ENCODE measurements around the gene ARAF. TPM values are rescaled to one million over a fixed set of nuclear protein-coding genes. Genes with fewer than 3 reads are reported as not detected.

The ARAF gene
- total RNA-seq, 4 donors from 2014 or later = 26.8 to 46.4 (median 34.5) TPM

DNA sequence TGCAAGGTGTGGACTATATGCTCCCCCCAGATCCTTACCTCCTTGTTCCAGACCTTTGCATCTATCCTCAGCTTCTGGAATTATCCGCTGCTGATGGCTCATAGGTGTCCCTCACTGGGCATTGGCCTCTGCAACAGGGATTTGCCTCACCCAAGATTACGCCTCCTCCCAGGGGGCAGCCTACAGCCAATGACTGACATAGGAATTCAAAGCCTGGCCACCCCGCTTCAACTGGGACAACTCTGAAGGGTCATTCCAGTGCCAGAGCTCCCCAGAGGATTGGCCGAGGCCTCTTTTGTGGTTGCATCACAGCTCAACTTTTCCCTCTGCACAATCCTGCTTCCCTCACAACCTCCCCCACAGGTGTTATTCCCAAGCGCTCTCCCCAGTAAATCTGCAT lies 53.6 kb downstream of the ARAF start:
- TF ChIP-seq, protein P1, sequence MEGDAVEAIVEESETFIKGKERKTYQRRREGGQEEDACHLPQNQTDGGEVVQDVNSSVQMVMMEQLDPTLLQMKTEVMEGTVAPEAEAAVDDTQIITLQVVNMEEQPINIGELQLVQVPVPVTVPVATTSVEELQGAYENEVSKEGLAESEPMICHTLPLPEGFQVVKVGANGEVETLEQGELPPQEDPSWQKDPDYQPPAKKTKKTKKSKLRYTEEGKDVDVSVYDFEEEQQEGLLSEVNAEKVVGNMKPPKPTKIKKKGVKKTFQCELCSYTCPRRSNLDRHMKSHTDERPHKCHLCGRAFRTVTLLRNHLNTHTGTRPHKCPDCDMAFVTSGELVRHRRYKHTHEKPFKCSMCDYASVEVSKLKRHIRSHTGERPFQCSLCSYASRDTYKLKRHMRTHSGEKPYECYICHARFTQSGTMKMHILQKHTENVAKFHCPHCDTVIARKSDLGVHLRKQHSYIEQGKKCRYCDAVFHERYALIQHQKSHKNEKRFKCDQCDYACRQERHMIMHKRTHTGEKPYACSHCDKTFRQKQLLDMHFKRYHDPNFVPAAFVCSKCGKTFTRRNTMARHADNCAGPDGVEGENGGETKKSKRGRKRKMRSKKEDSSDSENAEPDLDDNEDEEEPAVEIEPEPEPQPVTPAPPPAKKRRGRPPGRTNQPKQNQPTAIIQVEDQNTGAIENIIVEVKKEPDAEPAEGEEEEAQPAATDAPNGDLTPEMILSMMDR (IDR thresholded peaks at IDR 0.05) = no peak
- TF ChIP-seq POLR2A (IDR thresholded peaks at IDR 0.05) = no peak
- intact Hi-C loops (cut with DNase I; ENCODE audit: low total_unique reads) = no loop called here
- H3K4me3 ChIP-seq (ENCODE audit: low read depth, poor library complexity, severe bottlenecking) = no peak overlapping the region
- 66 to 83% methylated on average over 4 to 5 of the region's 5 CpGs for WGBS, 2 donors
- peak in 1 of 2 donors; percentile 70 for DNase-seq (ENCODE audit: low spot score in 2 of 2)

DNA sequence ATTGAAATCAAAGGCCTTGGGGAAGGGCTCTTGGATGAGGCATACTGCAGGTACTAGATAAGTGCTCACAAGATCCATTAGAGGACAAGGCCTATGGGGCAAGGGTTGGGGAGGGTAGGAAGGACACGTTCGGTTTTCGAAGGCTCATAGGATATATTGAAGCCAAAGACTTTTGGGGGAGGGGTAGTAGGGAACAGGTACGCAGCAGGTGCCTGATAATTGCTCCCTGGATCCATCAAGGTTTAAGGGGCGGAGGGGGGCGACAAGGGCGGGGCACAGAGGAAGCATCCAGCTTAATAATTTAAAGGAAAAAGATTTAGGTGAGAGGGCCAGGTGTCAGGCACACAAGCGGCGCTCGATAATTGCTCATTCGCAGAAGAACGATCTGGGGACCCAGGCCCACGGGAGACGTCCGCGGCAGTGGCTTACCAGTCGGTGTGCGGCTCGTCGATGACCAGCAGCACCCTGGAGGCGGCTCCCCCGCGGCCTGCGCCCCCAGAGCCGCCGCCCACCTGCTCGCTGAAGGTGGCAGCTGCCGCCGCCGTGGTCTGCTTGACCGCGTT lies 58.0 kb downstream of the ARAF start:
- 56 to 63% methylated on average over 14 to 32 of the region's 32 CpGs for WGBS, 2 donors
- TF ChIP-seq, protein P1 (IDR thresholded peaks at IDR 0.05) = no peak
- TF ChIP-seq POLR2A (IDR thresholded peaks at IDR 0.05) = no peak
- H3K4me3 ChIP-seq (ENCODE audit: low read depth, poor library complexity, severe bottlenecking) = no peak overlapping the region
- intact Hi-C loops (cut with DNase I; ENCODE audit: low total_unique reads) = no loop called here
- peak in 1 of 2 donors; percentile 26 for DNase-seq (ENCODE audit: low spot score in 2 of 2)

DNA sequence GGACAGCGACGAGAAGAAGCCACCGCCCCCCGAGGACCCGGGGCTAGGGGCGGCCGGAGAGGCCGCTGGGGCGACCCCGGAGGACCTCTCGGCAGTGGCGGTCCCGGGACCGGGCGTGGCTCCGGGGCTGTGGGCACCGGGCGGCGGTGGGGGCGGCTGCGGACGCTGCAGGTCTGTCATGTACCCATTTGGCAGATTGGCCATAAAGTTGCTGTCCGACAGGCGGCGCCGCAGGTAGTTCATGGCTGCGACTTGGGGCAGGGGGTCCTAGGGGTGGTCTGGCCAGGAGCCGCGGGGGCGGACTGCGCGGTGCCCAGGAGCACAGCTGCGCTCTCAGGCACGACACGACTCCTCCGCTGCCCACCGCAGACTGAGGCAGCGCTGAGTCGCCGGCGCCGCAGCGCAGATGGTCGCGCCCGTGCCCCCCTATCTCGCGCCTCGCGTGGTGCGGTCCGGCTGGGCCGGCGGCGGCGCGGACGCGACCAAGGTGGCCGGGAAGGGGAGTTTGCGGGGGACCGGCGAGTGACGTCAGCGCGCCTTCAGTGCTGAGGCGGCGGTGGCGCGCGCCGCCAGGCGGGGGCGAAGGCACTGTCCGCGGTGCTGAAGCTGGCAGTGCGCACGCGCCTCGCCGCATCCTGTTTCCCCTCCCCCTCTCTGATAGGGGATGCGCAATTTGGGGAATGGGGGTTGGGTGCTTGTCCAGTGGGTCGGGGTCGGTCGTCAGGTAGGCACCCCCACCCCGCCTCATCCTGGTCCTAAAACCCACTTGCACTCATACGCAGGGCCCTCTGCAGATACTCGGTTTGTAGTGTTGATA lies 58.7 kb downstream of the ARAF start, which contains the start of gene SYN1:
TSS of gene SYN1 (minus strand) at position 372 of the 817 bp plus-strand sequence. CDS start at position 243, 129 bp downstream.
- DNase-seq (ENCODE audit: low spot score in 2 of 2) = peak; percentile 38 to 90
- no peak within 1 kb of the TSS for H3K4me3 ChIP-seq (ENCODE audit: low read depth, poor library complexity, severe bottlenecking)
- WGBS, 2 donors = 0 to 38% methylated on average over 2 to 80 of the region's 88 CpGs
- no peak for TF ChIP-seq POLR2A (IDR thresholded peaks at IDR 0.05)
- TF ChIP-seq, protein P1 (IDR thresholded peaks at IDR 0.05) = no peak
- intact Hi-C loops (cut with DNase I; ENCODE audit: low total_unique reads) = no loop called here

DNA sequence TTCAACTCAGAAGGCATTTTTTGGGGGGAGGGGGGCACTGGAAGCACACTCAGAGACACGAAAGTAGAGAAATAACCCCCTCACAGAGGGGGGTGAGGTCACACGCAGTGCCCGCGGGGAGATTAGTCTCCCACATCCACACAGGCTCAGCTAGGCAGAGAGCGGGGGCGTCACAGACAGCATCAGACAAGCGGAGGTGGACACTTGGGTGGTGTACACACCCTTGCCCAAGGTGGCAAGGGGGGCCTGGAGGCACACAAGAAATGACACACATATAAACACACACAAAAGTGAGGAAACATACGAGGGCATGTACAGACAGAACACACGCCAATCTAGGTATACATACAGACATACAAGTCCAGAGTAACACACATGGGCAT lies 59.3 kb downstream of the ARAF start:
- no peak overlapping the region for H3K4me3 ChIP-seq (ENCODE audit: low read depth, poor library complexity, severe bottlenecking)
- 47 to 70% methylated on average over 9 of the region's 9 CpGs for WGBS, 2 donors
- peak in 1 of 2 donors; percentile 46 for DNase-seq (ENCODE audit: low spot score in 2 of 2)
- intact Hi-C loops (cut with DNase I; ENCODE audit: low total_unique reads) = no loop called here
- TF ChIP-seq POLR2A (IDR thresholded peaks at IDR 0.05) = no peak
- TF ChIP-seq, protein P1 (IDR thresholded peaks at IDR 0.05) = no peak

Small RNAs within 50 kb of the gene (microRNA-seq; reads per million reads assigned to microRNA genes)
- 0 reads per million in 2 donors for gene MIR4769 (ENCODE audit: borderline number of aligned reads in 1 of 2, borderline replicate concordance in 2 of 2)

Other genes with a start within 250 kb of the ARAF start
- under 1 TPM in 2 of 4 donors, not detected in 2; 0.19 TPM for gene ZNF157, start 190.6 kb upstream of the ARAF start, total RNA-seq
- gene ZNF41, start 78.0 kb upstream of the ARAF start, total RNA-seq = 10 to 100 TPM in 2 of 4 donors, 1 to 10 TPM in 2; 4.6 to 12.9 (median 7.7) TPM
- 10 to 100 TPM; 27.5 to 82.1 (median 53.5) TPM for gene TIMP1, start 21.2 kb downstream of the ARAF start, total RNA-seq
- gene SYN1, start 58.7 kb downstream of the ARAF start, total RNA-seq = under 1 TPM in 3 of 4 donors, not detected in 1; 0.10 to 0.72 (median 0.61) TPM
- 1 to 10 TPM; 3.0 to 7.6 (median 4.5) TPM for gene CFP, start 68.7 kb downstream of the ARAF start, total RNA-seq
- gene ELK1, start 89.4 kb downstream of the ARAF start, total RNA-seq = 10 to 100 TPM; 19.7 to 28.4 (median 25.5) TPM
- 100 to 1,000 TPM in 3 of 4 donors, 10 to 100 TPM in 1; 95.7 to 190 (median 125) TPM for gene UXT, start 98.0 kb downstream of the ARAF start, total RNA-seq

Measured in lower leg skin (tissue), 4 donors.